Measurements from ENCODE around the gene FOXA1. TPM values are rescaled to one million over a fixed set of nuclear protein-coding genes. Genes with fewer than 3 reads are reported as not detected.
A peak's percentile ranks its signal among the peaks of the same experiment; 100 is the strongest.

The FOXA1 gene
- total RNA-seq, 1 experiment from 2014 or later = 4.3 TPM

GRCh38 chr14:37600880-37601741 lies 6.1 kb upstream of the FOXA1 start:
- peaks cover 81% of the 10 kb centered on the region for H3K27me3 ChIP-seq (replicated peaks; ENCODE audit: insufficient read depth, low read depth, low read length, poor library complexity)
- TF ChIP-seq CTCF (conservative IDR thresholded peaks at IDR 0.05; ENCODE audit: low read depth, low read length) = no peak
- no peak for TF ChIP-seq EZH2 (IDR thresholded peaks at IDR 0.05; ENCODE audit: borderline replicate concordance, low read depth, low read length, poor library complexity, severe bottlenecking)
- H3K9me3 ChIP-seq (ENCODE audit: low read depth, low read length, poor library complexity, severe bottlenecking) = no peaks in the 10 kb centered on the region
- no peak overlapping the region for H3K27ac ChIP-seq (ENCODE audit: low read depth, low read length, poor library complexity, severe bottlenecking)
- ChIA-PET POLR2A (ENCODE audit: low non-redundant PET) (no interaction called here), CTCF (no interaction called here)
- no TSS peak for BruUV-seq (replicated peaks)
- no peak for DNase-seq (ENCODE audit: low spot score)
- intact Hi-C loops (cut with micrococcal nuclease; ENCODE audit: unreplicated experiment) = no loop called here
- H3K36me3 ChIP-seq (ENCODE audit: insufficient read depth, low read length, poor library complexity, severe bottlenecking) = no peaks in the 10 kb centered on the region
- peaks cover 14% of the 10 kb centered on the region for H3K4me1 ChIP-seq (ENCODE audit: insufficient read depth, low read length, poor library complexity, severe bottlenecking)
- no peak overlapping the region for H3K4me3 ChIP-seq (ENCODE audit: low read depth, low read length, poor library complexity, severe bottlenecking)

GRCh38 chr14:37599507-37600368 lies 4.7 kb upstream of the FOXA1 start:
- H3K4me3 ChIP-seq (ENCODE audit: low read depth, low read length, poor library complexity, severe bottlenecking) = peak overlapping the region; percentile 30
- TF ChIP-seq CTCF (conservative IDR thresholded peaks at IDR 0.05; ENCODE audit: low read depth, low read length) (no peak), EZH2 (IDR thresholded peaks at IDR 0.05; ENCODE audit: borderline replicate concordance, low read depth, low read length, poor library complexity, severe bottlenecking) (peak; percentile 57)

GRCh38 chr14:37598747-37599506 lies 3.9 kb upstream of the FOXA1 start:
- BruUV-seq (replicated peaks) = no TSS peak
- H3K9me3 ChIP-seq (ENCODE audit: low read depth, low read length, poor library complexity, severe bottlenecking) = no peaks in the 10 kb centered on the region
- intact Hi-C loops (cut with micrococcal nuclease; ENCODE audit: unreplicated experiment) = no loop called here
- CTCF ChIA-PET = no interaction called here
- peaks cover 18% of the 10 kb centered on the region for H3K4me1 ChIP-seq (ENCODE audit: insufficient read depth, low read length, poor library complexity, severe bottlenecking)
- H3K27me3 ChIP-seq (replicated peaks; ENCODE audit: insufficient read depth, low read depth, low read length, poor library complexity) = peaks cover 76% of the 10 kb centered on the region
- no peak for DNase-seq (ENCODE audit: low spot score)
- H3K27ac ChIP-seq (ENCODE audit: low read depth, low read length, poor library complexity, severe bottlenecking) = no peak overlapping the region
- TF ChIP-seq CTCF (conservative IDR thresholded peaks at IDR 0.05; ENCODE audit: low read depth, low read length) (no peak), EZH2 (IDR thresholded peaks at IDR 0.05; ENCODE audit: borderline replicate concordance, low read depth, low read length, poor library complexity, severe bottlenecking) (no peak)
- POLR2A ChIA-PET (ENCODE audit: low non-redundant PET) = no interaction called here
- H3K36me3 ChIP-seq (ENCODE audit: insufficient read depth, low read length, poor library complexity, severe bottlenecking) = no peaks in the 10 kb centered on the region
- H3K4me3 ChIP-seq (ENCODE audit: low read depth, low read length, poor library complexity, severe bottlenecking) = peak overlapping the region; percentile 30

More at GRCh38 chr14:37599507-37600368, 4.7 kb upstream of the FOXA1 start:
- POLR2A ChIA-PET (ENCODE audit: low non-redundant PET) = no interaction called here
- Histone ChIP-seq H3K4me1 (ENCODE audit: insufficient read depth, low read length, poor library complexity, severe bottlenecking) (peaks cover 17% of the 10 kb centered on the region), H3K9me3 (ENCODE audit: low read depth, low read length, poor library complexity, severe bottlenecking) (no peaks in the 10 kb centered on the region), H3K36me3 (ENCODE audit: insufficient read depth, low read length, poor library complexity, severe bottlenecking) (no peaks in the 10 kb centered on the region), H3K27me3 (replicated peaks; ENCODE audit: insufficient read depth, low read depth, low read length, poor library complexity) (peaks cover 84% of the 10 kb centered on the region), H3K27ac (ENCODE audit: low read depth, low read length, poor library complexity, severe bottlenecking) (no peak overlapping the region)
- DNase-seq (ENCODE audit: low spot score) = no peak
- intact Hi-C loops (cut with micrococcal nuclease; ENCODE audit: unreplicated experiment) = no loop called here
- CTCF ChIA-PET = no interaction called here
- BruUV-seq (replicated peaks) = no TSS peak

Measured in A673 (cell line).